Upper lobe of left lung (tissue), 4 donors: ENCODE data around the gene RPL35.

Source experiments
- CTCF ChIP-seq, 6 experiments: fragments of 450-650 bp in 4 of 6; fragments of 200-600 bp in 2 of 6; sonication (generic) in 2 of 6; IDR thresholded peaks; one replicate each; pipeline ENCODE4 v1.5.1; 2016 to 2019; ENCODE audit warnings: antibody characterized with exemption in 6 of 6
- POLR2AphosphoS5 ChIP-seq, 2 donors: sonication (generic); formaldehyde crosslinking; IDR thresholded peaks; one replicate each; pipeline ENCODE4 v1.5.1; 2017; ENCODE audit warnings: antibody characterized with exemption in 2 of 2

GRCh38 chr9:124818431-124819281, 43.1 kb downstream of the RPL35 start:
- no peak for TF ChIP-seq CTCF (IDR thresholded peaks at IDR 0.05)
- no peak for TF ChIP-seq POLR2AphosphoS5 (IDR thresholded peaks at IDR 0.05)
